ENCODE measurements around the gene SLC2A4. TPM values are rescaled to one million over a fixed set of nuclear protein-coding genes. Genes with fewer than 3 reads are reported as not detected.

The SLC2A4 gene
- total RNA-seq, 1 donor from 2014 or later, result 1.1 TPM

DNA sequence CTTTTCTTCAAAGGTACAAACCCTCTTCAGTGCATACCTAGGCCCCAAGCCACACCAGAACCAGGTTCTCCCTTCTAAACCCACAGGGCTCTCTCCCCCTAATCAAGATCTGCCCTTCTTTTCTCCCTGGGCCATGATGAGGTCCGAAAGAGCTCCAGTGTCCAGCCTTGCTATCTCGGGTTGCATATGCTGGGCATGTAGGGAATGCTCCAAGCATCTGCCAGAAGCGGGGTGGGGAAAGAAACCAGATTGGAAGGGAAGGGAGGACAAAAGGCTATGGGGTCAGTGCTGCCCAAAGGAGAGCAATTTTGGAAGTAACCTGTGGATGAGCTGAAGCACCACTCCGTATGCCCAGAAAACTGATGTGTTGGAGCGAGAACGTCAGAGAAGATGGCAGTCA lies 32.3 kb upstream of the SLC2A4 start:
- no peak for ATAC-seq
- H3K9me3 ChIP-seq, result no peaks in the 10 kb centered on the region
- intact Hi-C loops (cut with DNase I), result no loop called here
- TF ChIP-seq, protein P1, sequence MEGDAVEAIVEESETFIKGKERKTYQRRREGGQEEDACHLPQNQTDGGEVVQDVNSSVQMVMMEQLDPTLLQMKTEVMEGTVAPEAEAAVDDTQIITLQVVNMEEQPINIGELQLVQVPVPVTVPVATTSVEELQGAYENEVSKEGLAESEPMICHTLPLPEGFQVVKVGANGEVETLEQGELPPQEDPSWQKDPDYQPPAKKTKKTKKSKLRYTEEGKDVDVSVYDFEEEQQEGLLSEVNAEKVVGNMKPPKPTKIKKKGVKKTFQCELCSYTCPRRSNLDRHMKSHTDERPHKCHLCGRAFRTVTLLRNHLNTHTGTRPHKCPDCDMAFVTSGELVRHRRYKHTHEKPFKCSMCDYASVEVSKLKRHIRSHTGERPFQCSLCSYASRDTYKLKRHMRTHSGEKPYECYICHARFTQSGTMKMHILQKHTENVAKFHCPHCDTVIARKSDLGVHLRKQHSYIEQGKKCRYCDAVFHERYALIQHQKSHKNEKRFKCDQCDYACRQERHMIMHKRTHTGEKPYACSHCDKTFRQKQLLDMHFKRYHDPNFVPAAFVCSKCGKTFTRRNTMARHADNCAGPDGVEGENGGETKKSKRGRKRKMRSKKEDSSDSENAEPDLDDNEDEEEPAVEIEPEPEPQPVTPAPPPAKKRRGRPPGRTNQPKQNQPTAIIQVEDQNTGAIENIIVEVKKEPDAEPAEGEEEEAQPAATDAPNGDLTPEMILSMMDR (IDR thresholded peaks at IDR 0.05), result no peak
- no peak overlapping the region for H3K27ac ChIP-seq
- H3K27me3 ChIP-seq (ENCODE audit: low read depth), result no peaks in the 10 kb centered on the region
- H3K4me3 ChIP-seq, result no peak overlapping the region
- H3K36me3 ChIP-seq, result peaks cover 35% of the 10 kb centered on the region
- no peak for DNase-seq
- peaks cover 36% of the 10 kb centered on the region for H3K4me1 ChIP-seq

DNA sequence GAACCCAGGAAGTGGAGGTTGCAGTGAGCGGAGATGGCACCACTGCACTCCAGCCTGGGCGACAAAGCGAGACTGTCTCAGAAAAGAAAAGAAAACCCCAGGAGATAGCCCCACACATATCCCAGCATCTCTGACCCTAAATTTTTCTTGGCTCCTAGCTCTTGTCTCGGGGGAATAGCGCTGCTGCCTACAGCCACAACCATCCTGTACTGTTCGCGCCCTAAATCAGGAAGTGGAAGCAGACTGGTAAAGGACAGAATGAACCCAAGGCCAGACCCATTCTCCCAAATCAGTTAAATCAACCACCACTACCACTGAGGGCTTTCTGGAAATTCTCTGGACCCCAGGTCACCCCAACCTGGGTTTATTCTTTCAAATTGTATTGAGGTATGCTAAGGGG lies 31.7 kb upstream of the SLC2A4 start:
- DNase-seq (no peak), ATAC-seq (no peak)
- intact Hi-C loops (cut with DNase I), result no loop called here
- TF ChIP-seq, protein P1 (IDR thresholded peaks at IDR 0.05), result no peak
- Histone ChIP-seq H3K4me3 (peak overlapping the region; percentile 89), H3K4me1 (peaks cover 36% of the 10 kb centered on the region), H3K9me3 (no peaks in the 10 kb centered on the region), H3K27me3 (ENCODE audit: low read depth) (no peaks in the 10 kb centered on the region), H3K36me3 (peaks cover 35% of the 10 kb centered on the region), H3K27ac (no peak overlapping the region)

DNA sequence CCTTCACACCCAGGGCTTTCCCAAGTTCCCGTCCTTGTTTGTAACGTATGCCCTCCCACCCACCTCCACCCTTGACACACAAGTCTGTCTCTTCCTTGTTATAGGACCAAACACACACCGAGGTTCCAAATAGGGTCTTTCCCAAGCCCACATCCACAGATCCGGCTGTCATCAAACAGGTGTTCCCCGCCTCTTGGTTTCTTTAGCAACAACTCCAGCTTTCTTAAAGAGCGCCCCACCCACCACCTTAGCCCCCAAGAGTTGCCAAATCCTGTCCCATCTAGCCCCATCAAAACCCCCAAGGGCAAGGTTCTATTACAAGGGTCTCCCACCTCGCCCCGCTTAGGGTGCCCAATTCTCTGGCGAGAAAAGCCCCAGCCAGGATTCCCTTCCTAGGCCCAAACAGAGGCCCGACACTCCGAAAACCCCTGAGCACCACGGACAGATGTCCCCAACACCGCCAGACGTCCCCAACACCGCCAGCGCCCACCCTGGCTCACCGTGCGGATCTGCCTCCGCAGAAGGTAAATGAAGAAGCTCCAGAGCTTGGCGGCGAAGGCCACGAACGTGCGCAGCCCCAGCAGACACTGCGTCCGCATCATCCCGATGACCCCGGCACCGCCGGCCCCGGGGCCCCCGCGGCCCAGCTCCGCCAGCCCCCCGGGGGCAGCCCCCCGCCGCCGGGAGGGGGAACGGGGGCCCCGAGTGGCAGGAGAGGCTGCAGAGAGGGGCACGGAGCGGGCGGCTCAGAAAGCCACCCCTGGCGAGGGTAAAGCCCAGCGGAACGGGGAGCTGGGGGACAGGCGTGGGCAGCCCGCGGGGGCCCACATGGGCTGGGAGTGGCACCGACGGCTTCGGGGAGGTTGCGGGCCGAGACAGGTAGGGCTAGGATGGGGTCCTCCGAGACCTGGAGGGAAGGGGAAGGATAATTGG lies 30.6 kb upstream of the SLC2A4 start:
- H3K4me3 ChIP-seq, result peak overlapping the region; percentile 89
- DNase-seq (no peak), ATAC-seq (peak in 1 of 2 donors; percentile 20)
- H3K36me3 ChIP-seq, result peaks cover 35% of the 10 kb centered on the region
- H3K4me1 ChIP-seq, result peaks cover 36% of the 10 kb centered on the region
- peak overlapping the region; percentile 100 for H3K27ac ChIP-seq
- intact Hi-C loops (cut with DNase I), result no loop called here
- TF ChIP-seq, protein P1 (IDR thresholded peaks at IDR 0.05), result no peak
- no peaks in the 10 kb centered on the region for H3K9me3 ChIP-seq
- H3K27me3 ChIP-seq (ENCODE audit: low read depth), result no peaks in the 10 kb centered on the region

DNA sequence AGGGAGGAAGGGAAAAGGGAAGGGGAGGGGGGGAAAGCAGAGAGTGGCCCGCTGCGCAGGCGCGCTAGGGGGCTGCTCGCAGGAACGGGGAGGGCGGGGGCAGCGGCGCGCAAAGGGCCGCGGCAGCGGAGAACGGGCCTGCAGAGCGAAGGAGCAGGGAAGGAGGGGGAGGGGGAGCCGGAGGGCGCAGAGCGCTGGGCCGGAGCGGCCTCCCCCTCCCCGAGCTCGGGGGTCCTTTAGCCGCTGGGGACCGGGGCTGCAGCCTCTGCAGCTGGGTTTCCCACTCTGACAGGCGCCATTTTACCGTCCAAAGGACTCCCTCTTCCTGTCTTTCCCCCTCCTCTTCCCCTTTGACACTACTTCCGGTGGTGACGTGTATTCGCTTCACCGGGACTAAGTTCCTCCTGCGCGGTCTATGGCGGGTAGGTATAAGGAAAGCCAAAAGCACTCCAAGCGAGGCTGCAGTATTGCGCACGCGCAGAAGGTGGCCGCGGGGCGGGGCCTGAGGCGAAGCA lies 29.8 kb upstream of the SLC2A4 start, which contains the start of gene CTDNEP1:
Gene CTDNEP1, minus strand, starts transcription at position 74 of the 515 bp plus-strand sequence. CDS start 438 bp downstream, outside the sequence.
- intact Hi-C loops (cut with DNase I), result no loop called here
- no peaks in the 10 kb centered on the region for H3K9me3 ChIP-seq
- H3K4me1 ChIP-seq, result peaks cover 36% of the 10 kb centered on the region
- ATAC-seq (peak; percentile 95), DNase-seq (peak; percentile 97)
- H3K4me3 ChIP-seq, result peak within 1 kb of the TSS; percentile 89
- H3K36me3 ChIP-seq, result peaks cover 35% of the 10 kb centered on the region
- TF ChIP-seq, protein P1 (IDR thresholded peaks at IDR 0.05), result no peak
- H3K27me3 ChIP-seq (ENCODE audit: low read depth), result no peaks in the 10 kb centered on the region
- peak within 1 kb of the TSS; percentile 100 for H3K27ac ChIP-seq

DNA sequence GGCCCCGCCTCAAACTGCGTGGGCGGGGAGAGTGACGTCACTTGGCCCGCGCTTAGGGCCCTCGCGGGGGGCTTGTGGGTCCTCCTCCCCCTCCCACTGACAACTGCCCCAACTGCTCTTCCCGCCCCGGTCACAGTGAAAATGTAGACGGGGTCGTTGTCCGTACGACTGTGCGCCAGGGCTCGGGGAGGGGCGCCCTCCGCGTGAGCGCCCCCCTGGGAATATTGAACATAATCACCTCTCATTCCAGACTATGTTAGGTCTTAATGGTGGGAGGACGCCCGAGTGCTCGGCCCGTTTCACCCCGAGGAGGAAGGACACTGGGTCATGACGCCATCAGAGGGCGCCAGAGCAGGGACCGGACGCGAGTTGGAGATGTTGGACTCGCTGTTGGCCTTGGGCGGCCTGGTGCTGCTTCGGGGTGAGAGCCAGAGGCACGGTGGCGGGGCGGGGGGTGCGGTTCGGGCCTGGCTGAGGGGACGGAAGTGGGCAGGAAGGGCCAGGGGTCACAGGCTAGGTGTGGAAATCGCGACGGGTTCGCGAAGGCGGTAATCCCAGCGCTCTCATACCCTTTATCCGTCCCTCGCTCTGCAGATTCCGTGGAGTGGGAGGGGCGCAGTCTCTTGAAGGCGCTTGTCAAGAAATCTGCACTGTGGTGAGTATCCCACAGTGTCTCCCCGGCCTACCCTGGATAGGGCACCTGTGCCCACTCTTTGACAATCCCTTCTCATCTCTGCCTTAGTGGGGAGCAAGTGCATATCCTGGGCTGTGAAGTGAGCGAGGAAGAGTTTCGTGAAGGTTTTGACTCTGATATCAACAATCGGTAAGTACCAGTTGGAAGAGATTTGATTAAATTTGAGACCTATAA lies 29.1 kb upstream of the SLC2A4 start, which contains the start of gene ELP5:
Gene ELP5, plus strand, starts transcription at position 40 of the 868 bp plus-strand sequence. Its CDS starts 336 bp downstream, at position 376.
- Histone ChIP-seq H3K4me3 (peak within 1 kb of the TSS; percentile 89), H3K27ac (peak within 1 kb of the TSS; percentile 100), H3K27me3 (ENCODE audit: low read depth) (no peaks in the 10 kb centered on the region), H3K9me3 (no peaks in the 10 kb centered on the region), H3K36me3 (peaks cover 37% of the 10 kb centered on the region), H3K4me1 (peaks cover 36% of the 10 kb centered on the region)
- ATAC-seq, result peak; percentile 82 to 87
- TF ChIP-seq, protein P1 (IDR thresholded peaks at IDR 0.05), result peak; percentile 24
- intact Hi-C loops (cut with DNase I), result no loop called here
- DNase-seq, result peak; percentile 97
